Endodermal cell (in vitro differentiated cells): Measurements from ENCODE around the gene PPIL1. TPM values are rescaled to one million over a fixed set of nuclear protein-coding genes. Genes with fewer than 3 reads are reported as not detected.
"Not testable (repeated sequence)": the region's sequence is repeated elsewhere in the genome, so short reads cannot be mapped to it uniquely, and the experiment has no call there.

Experiments used
- DNase-seq: peaks from one replicate; pipeline ENCODE4 v3.0.0-alpha.2; 2017
- H3K27ac ChIP-seq: 2 replicates; pipeline ENCODE4 v1.5.1; 2013; ENCODE audit warnings: mild to moderate bottlenecking, low read depth, low read length, moderate library complexity
- H3K27me3 ChIP-seq: 2 replicates; pipeline ENCODE4 v1.6.1; 2013; ENCODE audit warnings: mild to moderate bottlenecking, low read length, moderate library complexity; ENCODE audit not compliant: insufficient read depth, control insufficient read depth, poor library complexity, severe bottlenecking
- H3K36me3 ChIP-seq: 2 replicates; pipeline ENCODE4 v1.7.0; 2013; ENCODE audit warnings: mild to moderate bottlenecking, low read length, moderate library complexity; ENCODE audit not compliant: control insufficient read depth, insufficient read depth
- H3K4me1 ChIP-seq: one replicate; pipeline ENCODE4 v1.7.0; 2013; ENCODE audit warnings: low read length; ENCODE audit not compliant: control insufficient read depth, insufficient read depth
- H3K4me3 ChIP-seq: 2 replicates; pipeline ENCODE4 v1.5.1; 2013; ENCODE audit warnings: mild to moderate bottlenecking, low read length, moderate library complexity
- H3K9ac ChIP-seq: 2 replicates; pipeline ENCODE4 v1.6.1; 2013; ENCODE audit warnings: mild to moderate bottlenecking, low read length, moderate library complexity; ENCODE audit not compliant: poor library complexity, severe bottlenecking; ENCODE audit errors: extremely low read depth
- H3K9me3 ChIP-seq: 2 replicates; pipeline ENCODE4 v1.6.1; 2013; ENCODE audit warnings: mild to moderate bottlenecking, low read length, moderate library complexity; ENCODE audit not compliant: control insufficient read depth
- H3K27ac Mint-ChIP-seq: 2 replicates; pipeline ENCODE4 v1.8.0; 2020; ENCODE audit warnings: mixed read lengths
- H3K27me3 Mint-ChIP-seq: 2 replicates; pipeline ENCODE4 v1.8.0; 2021; ENCODE audit warnings: mild to moderate bottlenecking, mixed read lengths; ENCODE audit not compliant: insufficient read depth
- H3K36me3 Mint-ChIP-seq: 2 replicates; pipeline ENCODE4 v1.8.0; 2020; ENCODE audit warnings: low read depth, mixed read lengths
- H3K4me1 Mint-ChIP-seq: 2 replicates; pipeline ENCODE4 v1.8.0; 2020; ENCODE audit warnings: mixed read lengths
- H3K4me3 Mint-ChIP-seq: 2 replicates; pipeline ENCODE4 v1.8.0; 2020; ENCODE audit warnings: mild to moderate bottlenecking, moderate library complexity, mixed read lengths
- H3K9me3 Mint-ChIP-seq: 2 replicates; pipeline ENCODE4 v1.8.0; 2020; ENCODE audit warnings: mild to moderate bottlenecking, mixed read lengths
- CTCF ChIP-seq: fragments of 200-600 bp; sonication (generic); conservative IDR thresholded peaks from 2 replicates; pipeline ENCODE4 v1.5.0; 2021; ENCODE audit warnings: antibody characterized with exemption, mild to moderate bottlenecking
- WGBS, 2 experiments: methylation state at CpG; one replicate each; pipeline versions ENCODE4 v1.1.5 to v1.1.7; 2013; ENCODE audit warnings: missing lambda C conversion rate in 2 of 2, mixed read lengths in 1 of 2; ENCODE audit not compliant: insufficient coverage in 1 of 2, insufficient read length in 1 of 2; 5-methylcytosine and 5-hydroxymethylcytosine counted together
- total RNA-seq, 2 donors: library from RNA; stranded (reverse); fragmentation: NEBNext Ultra II Directional in 1 of 2; extraction: Animal tissue kit (Norgen Biotek cat#: 25700) in 1 of 2; gene quantifications; 2 replicates in 1 of 2; 3 replicates in 1 of 2; pipeline ENCODE4 v1.2.1, GENCODE V29; 2021

PPIL1 gene
- total RNA-seq, 2 donors from 2014 or later, result 36.7 to 53.3 TPM

- no peak overlapping the region for H3K4me3 ChIP-seq
- DNase-seq, result no peak
- H3K4me3 Mint-ChIP-seq, result no peak overlapping the region
- H3K27ac Mint-ChIP-seq, result no peak overlapping the region
- H3K4me1 ChIP-seq, result no peaks in the 10 kb centered on the region
- H3K36me3 ChIP-seq, result peaks cover 7% of the 10 kb centered on the region
- H3K9me3 ChIP-seq, result no peaks in the 10 kb centered on the region
- no peaks in the 10 kb centered on the region for H3K4me1 Mint-ChIP-seq
- H3K9ac ChIP-seq, result no peak overlapping the region
- no peaks in the 10 kb centered on the region for H3K9me3 Mint-ChIP-seq
- peaks cover 11% of the 10 kb centered on the region for H3K36me3 Mint-ChIP-seq
- 92 to 100% methylated on average over 4 of the region's 4 CpGs for WGBS, 2 experiments
- no peak for TF ChIP-seq CTCF
- no peaks in the 10 kb centered on the region for H3K27me3 Mint-ChIP-seq
- no peaks in the 10 kb centered on the region for H3K27me3 ChIP-seq
- H3K27ac ChIP-seq, result no peak overlapping the region
Measured at GRCh38 chr6:36904114-36904513, 29.5 kb upstream of the PPIL1 start.

GRCh38 chr6:36897609-36898008, 23.0 kb upstream of the PPIL1 start:
- peak; percentile 69 for DNase-seq
- H3K4me1 Mint-ChIP-seq, result no peaks in the 10 kb centered on the region
- TF ChIP-seq CTCF, result peak; percentile 66

GRCh38 chr6:36893976-36894932, 19.7 kb upstream of the PPIL1 start:
- H3K4me1 ChIP-seq, result no peaks in the 10 kb centered on the region
- Mint-ChIP-seq H3K27ac (no peak overlapping the region), H3K4me3 (no peak overlapping the region), H3K27me3 (no peaks in the 10 kb centered on the region), H3K4me1 (no peaks in the 10 kb centered on the region), H3K9me3 (no peaks in the 10 kb centered on the region), H3K36me3 (no peaks in the 10 kb centered on the region)
- H3K36me3 ChIP-seq, result no peaks in the 10 kb centered on the region
- H3K4me3 ChIP-seq, result no peak overlapping the region
- no peak for TF ChIP-seq CTCF
- WGBS, 2 experiments, result 94 to 96% methylated on average over 7 to 8 of the region's 8 CpGs
- H3K27me3 ChIP-seq, result no peaks in the 10 kb centered on the region
- no peaks in the 10 kb centered on the region for H3K9me3 ChIP-seq
- no peak for DNase-seq
- no peak overlapping the region for H3K27ac ChIP-seq
- H3K9ac ChIP-seq, result no peak overlapping the region

More at GRCh38 chr6:36897609-36898008, 23.0 kb upstream of the PPIL1 start:
- no peaks in the 10 kb centered on the region for H3K27me3 ChIP-seq
- H3K27ac Mint-ChIP-seq, result no peak overlapping the region
- no peaks in the 10 kb centered on the region for H3K27me3 Mint-ChIP-seq
- peaks cover 6% of the 10 kb centered on the region for H3K36me3 Mint-ChIP-seq
- no peak overlapping the region for H3K4me3 ChIP-seq
- H3K9ac ChIP-seq, result no peak overlapping the region
- H3K4me1 ChIP-seq, result no peaks in the 10 kb centered on the region
- H3K9me3 ChIP-seq, result no peaks in the 10 kb centered on the region
- H3K9me3 Mint-ChIP-seq, result no peaks in the 10 kb centered on the region
- H3K27ac ChIP-seq, result no peak overlapping the region
- WGBS, 2 experiments, result 75 to 85% methylated on average over 4 to 5 of the region's 6 CpGs
- H3K36me3 ChIP-seq, result peaks cover 3% of the 10 kb centered on the region
- no peak overlapping the region for H3K4me3 Mint-ChIP-seq

GRCh38 chr6:36891153-36891552, 16.6 kb upstream of the PPIL1 start:
- not testable (repeated sequence) for H3K27ac ChIP-seq, H3K27me3 ChIP-seq, H3K9me3 Mint-ChIP-seq, H3K4me1 ChIP-seq, H3K27me3 Mint-ChIP-seq, H3K36me3 Mint-ChIP-seq, DNase-seq, H3K27ac Mint-ChIP-seq, H3K4me1 Mint-ChIP-seq, H3K9ac ChIP-seq, H3K4me3 ChIP-seq, H3K9me3 ChIP-seq, H3K4me3 Mint-ChIP-seq, H3K36me3 ChIP-seq
- no CpG with 5 or more reads among the region's 2 CpGs for WGBS, 2 experiments
